Measurements from ENCODE around the gene ABCA12.
A peak's percentile ranks its signal among the peaks of the same experiment; 100 is the strongest.

The ABCA12 gene

GRCh38 chr2:215036314-215036713 is 102.1 kb downstream of the ABCA12 start:
- no peak for DNase-seq (ENCODE audit: low spot score)

DNA sequence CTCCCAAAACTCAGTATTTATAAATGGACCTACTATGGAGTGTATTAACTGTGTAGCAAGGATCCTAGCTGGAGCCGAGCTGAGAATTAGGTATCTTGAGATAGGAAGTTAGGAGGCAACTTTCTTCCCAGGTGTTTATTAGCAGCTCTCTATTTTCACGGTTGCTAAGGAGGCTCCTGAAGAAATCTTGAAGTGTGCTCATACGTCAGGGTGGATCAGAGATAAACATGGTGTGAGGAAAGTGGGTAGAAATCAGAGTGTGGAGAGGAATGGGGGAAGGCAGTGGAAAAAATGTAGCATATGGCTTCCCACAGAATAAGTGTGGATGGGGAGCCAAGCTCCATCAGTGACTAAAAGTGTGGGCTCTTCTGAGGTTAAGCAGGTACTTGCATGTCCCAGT is 104.3 kb downstream of the ABCA12 start:
- DNase-seq (ENCODE audit: low spot score), result no peak

DNA sequence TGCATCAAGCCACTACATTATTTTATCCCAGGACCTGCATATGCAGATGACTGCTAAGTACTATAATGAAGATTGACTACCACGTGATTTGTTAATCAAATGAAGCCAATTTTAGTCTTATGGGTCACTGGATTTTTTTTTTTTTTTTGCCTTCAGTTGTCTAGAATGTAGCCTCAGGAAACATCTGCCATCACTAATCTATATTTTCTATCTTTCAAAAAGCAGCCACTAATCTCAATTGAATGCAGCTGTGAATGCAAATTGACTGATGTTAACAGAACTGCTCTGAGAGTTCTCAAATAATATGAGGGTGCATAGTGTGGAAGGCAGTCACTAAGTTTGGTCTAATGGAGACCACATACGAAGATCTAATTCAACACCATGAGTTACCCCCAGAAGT is 106.3 kb downstream of the ABCA12 start:
- DNase-seq (ENCODE audit: low spot score), result no peak

DNA sequence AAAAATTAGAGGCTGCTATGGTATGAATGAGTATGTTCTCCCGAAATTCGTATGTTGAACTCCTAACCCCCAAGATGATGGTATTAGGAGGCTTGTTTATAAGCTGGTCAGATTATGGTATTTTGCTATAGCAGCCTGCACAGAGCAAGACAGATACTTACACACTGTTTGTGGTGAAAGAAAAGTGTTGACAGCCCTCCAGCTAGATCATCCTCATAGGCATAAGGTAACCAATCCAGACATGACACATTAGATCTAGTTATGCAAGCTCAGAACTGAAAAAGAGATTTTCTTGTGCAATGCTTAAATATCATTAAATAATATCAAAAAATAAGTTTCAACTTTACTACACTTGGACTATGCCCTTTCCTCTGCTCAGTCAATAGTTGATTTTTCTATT is 107.1 kb downstream of the ABCA12 start:
- no peak for DNase-seq (ENCODE audit: low spot score)

DNA sequence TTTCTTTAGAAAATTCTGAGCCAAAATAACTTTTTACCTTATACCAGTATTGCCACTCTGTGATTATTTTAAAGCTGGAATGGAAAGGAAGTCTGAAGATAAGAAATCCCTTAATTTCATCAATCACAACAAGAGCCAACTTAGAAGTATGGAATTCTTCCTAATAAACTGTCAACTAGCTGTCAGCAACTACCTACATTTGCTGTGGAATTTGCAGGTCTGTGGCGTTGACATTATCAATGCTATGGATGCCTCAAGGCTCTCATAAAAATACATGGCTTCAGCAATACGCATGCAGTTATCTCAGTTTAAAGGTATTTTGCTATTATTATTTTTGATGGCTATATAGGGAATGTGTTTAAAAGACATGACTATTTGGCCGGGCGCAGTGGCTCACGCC is 108.5 kb downstream of the ABCA12 start:
- no peak for DNase-seq (ENCODE audit: low spot score)

DNA sequence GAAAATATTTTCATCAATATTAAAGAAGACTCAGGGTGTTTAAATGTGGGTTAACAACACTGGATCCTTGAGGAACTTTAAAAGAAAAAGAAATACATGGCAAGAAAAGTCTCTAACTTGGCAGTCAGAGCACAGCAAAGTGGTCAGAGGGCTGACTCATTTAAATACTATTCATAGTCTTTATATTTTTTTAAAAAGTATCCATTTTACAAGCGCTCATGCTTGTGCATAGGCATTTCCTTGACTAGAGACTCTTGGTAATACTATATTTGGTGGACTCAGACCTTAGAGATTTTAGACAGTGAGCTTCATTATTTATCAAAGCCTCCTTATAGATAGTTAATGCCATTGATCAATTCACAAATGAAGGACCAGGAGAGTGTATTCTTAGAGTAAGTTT is 110.2 kb downstream of the ABCA12 start:
- no peak for DNase-seq (ENCODE audit: low spot score)

GRCh38 chr2:215027779-215028178 is 110.6 kb downstream of the ABCA12 start:
- DNase-seq (ENCODE audit: low spot score), result no peak

DNA sequence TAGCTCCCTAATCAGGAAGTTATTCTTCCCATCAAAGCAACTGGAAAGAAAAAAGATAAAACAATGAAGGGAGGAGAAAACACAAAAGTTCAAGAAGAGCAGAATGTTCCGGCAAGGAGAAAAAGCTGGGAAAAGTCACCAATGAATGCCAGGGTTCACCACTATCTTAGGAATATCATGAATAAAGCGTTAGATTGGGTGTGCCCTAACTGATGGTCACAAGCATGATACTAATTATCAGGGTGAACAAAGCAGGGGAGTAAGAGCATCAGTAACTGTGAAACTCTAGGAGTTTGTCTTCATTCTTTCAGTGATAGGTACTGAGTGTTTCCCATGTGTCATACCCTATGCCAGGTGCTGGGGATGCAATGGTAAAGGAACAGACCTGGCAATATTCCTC is 115.5 kb downstream of the ABCA12 start:
- no peak for DNase-seq (ENCODE audit: low spot score)

DNA sequence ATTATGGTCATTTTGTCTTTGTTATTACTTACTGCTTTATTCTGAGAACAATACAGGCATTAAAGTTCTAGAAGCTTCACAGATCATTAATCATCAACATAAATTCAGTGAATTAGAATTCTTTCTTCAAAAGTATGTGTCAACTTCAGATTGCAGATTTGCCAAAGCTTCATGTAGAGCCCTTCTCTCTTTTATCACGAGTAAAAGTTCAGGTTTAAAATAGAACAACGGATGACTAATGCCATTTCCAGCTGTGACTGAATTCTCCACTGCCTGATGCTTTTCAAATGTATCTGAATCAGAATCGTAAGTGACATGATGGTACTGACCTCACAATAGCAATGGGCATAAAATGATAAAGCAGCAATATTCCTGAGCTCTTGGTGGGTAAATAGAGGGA is 116.0 kb downstream of the ABCA12 start:
- no peak for DNase-seq (ENCODE audit: low spot score)

DNA sequence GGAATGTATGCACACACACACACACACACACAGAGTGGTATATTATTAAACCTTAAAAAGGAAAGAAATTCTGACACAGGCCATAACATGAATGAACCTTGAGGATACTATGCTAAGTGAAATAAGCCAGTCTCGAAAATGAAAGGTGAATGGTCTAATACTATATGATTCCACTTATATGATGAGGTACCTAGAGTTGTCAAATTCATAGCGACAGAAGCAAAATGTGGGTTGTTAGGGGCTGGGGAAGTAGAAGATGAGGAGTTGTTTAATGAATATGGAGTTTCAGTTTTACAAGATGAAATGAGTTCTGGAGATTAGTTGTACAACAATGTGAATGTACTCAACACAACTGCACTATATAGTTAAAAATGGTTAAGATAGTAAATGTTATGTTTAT is 118.1 kb downstream of the ABCA12 start:
- no peak for DNase-seq (ENCODE audit: low spot score)

DNA sequence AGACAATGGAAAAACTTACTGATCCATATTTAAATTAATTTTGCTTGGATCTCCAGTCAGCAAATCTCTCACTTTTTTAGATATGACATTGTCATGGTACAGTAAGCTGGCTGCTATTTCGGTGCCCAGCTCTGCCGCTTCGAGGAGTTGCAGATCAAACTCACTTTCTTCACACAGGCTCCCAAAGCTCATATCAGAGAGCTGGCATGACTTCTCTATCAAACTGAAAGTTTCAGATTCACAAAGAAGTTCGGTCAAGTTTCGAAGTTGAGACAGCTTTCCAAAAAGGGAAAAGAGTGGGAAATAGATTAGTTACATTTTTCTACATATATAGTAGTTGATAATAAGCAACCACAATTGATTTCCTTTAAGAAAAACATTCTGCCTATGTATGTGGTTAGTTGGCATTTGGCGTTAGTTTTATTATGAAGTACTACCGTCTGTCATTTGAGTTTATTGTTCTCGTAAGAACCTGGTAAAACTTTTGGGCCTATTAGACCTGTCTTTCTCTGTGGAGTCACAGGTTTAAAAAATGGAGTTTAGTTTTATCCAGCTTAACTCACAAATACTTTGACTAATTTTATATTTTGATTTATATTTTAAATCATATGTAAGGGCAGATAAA is 118.8 kb downstream of the ABCA12 start:
- no peak for DNase-seq (ENCODE audit: low spot score)

DNA sequence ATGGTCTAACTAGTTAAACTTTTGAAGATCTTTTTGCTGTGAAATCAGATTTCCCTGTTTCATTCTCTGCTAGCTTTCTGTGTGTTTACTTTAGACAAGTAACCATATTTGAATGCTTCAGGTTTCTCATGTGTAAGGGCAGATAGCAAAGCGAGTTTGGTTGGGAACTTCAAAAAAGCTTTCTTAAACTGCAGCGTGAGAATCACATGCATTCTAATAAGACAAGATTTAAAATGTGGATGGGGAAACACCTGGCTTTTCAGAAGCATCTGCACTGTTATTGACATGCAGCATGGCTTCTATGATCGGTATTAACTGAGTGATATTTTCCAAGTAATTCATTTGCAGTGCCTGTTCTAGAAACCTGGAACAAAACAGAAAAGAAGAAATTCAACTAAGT is 119.3 kb downstream of the ABCA12 start:
- DNase-seq (ENCODE audit: low spot score), result no peak

DNA sequence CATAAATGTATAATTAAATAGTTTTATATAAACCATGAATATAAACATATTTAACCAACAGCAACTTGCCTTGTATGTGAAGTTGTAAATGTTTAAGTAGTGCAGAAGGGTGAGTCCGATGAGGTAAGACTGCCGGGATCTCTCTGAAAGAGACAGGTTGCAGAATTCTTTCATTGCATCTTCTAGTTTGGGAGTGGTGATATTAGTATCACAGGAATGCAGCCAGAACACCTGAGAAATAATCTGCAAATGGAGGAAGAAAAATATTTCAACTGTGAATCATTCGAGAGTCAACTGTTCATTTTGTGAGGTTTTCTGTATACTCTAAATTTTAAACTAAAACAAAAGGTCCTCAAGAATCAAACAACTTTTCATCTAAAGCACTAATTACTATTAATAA is 123.0 kb downstream of the ABCA12 start:
- no peak for DNase-seq (ENCODE audit: low spot score)

DNA sequence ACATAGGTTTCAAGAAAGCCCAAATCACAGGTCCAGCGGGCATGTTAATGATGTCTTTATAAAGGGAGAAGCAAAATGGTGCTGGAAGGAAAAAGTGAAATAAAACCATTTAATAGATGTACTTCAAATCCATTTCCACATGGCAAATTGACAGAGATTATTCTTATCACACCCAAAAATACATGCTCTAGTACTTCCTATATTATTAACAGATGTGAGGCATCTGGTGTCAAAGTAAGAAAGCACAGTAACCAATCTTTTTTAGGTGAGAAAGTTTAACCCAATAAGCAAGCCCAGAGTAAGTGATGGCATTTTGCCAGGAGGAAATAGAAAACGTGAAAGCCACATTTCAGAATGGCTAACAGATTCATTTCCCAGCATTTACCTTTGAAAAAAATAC is 128.0 kb downstream of the ABCA12 start:
- DNase-seq (ENCODE audit: low spot score), result no peak

GRCh38 chr2:215003001-215003400 is 135.4 kb downstream of the ABCA12 start:
- no peak for DNase-seq (ENCODE audit: low spot score)

GRCh38 chr2:215002500-215002899 is 135.9 kb downstream of the ABCA12 start:
- DNase-seq (ENCODE audit: low spot score), result peak; percentile 47

DNA sequence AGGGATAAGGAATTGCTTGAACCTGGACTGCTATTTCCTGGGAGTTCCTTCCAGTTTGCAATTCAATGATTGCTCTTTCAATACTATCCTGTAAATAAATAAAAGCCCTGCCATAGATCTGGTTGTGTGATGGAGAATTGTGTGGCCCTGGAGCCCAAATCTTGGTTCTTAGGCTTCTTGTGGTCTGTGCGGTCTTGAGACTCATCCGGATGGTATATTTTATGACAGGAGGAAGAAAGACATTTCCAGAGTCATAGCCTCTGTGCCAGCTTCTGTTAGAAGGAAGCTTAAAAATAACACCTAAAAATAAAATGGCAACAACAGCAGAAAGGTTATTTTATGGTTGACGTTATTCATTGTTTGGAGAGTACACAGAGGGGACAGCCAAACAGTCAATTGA is 137.7 kb downstream of the ABCA12 start:
- no peak for DNase-seq (ENCODE audit: low spot score)

DNA sequence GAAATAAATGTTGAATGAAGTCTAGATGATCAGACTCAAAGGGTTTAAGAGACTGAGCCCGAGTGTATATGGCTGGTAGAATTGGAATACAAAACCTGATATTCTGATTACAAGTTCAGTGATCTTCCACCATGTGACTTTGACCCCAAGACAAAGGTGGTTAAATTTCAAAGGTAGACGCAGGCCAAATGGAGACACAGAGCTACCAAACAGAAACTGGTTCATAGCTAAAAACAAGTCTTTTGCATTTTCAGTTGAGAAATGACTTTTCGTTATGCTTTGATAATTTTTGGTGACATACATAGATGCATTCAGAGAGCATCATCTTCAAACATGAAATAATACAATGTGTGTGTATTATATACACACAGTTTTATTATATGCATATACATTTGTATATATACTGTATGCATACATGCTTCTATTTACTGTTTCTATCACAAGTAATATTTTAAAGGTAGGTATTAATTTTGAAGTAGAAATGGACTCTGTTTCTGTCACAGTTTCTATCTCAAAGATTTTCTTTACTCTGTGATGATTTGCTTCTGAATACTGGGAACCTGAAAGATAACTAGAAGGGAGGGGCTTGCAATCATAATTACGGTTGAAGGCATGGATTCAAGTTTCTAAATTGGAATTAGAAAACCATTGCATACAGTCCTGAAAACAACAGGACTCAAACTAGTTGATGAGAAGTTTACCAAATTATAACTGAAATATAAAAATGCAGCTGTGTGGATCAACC is 142.3 kb downstream of the ABCA12 start:
- no peak for DNase-seq (ENCODE audit: low spot score)

DNA sequence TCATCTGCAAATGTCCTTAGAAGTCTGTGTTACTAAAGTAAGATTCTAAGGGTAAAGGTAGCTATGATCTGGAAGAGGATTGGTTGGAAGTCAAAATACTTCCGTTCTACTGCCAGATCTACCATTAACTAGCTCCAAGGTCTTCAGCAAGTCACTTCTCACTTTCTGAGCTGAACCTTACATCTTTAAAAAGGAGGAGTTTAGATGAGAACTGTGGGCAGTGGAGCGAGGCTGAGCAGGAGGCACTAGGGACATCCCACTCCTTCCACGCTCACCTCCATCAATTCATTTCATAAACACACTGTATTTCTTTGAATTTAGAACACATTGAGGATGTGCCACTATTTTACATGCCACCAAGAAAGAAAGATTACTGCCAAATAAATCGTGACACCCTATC is 143.0 kb downstream of the ABCA12 start:
- DNase-seq (ENCODE audit: low spot score), result no peak

- DNase-seq (ENCODE audit: low spot score), result no peak
These were observed 145.5 kb downstream of the ABCA12 start for GRCh38 chr2:214992911-214993310.

DNA sequence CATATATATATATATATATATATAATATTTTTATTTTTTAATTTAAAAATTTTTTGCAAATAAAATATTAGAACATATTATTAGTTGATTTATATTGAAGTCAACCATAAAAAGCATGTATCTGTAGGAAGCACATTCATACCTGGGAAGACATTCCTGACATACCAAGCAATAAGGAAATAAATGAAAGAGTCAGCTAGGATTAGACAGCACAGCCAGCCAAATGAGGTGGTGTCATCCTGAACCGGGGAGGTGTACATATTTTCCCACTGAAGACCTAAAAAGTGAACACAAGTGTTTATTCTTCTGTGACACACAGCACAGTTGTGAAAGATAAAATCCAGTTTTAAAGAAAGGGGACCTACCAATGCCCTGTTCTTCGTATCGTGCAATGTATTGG is 149.2 kb downstream of the ABCA12 start:
- DNase-seq (ENCODE audit: low spot score), result no peak

- no peak for DNase-seq (ENCODE audit: low spot score)
These were observed 151.2 kb downstream of the ABCA12 start for GRCh38 chr2:214987261-214987660.

GRCh38 chr2:214985619-214986018 is 152.8 kb downstream of the ABCA12 start:
- DNase-seq (ENCODE audit: low spot score), result no peak

DNA sequence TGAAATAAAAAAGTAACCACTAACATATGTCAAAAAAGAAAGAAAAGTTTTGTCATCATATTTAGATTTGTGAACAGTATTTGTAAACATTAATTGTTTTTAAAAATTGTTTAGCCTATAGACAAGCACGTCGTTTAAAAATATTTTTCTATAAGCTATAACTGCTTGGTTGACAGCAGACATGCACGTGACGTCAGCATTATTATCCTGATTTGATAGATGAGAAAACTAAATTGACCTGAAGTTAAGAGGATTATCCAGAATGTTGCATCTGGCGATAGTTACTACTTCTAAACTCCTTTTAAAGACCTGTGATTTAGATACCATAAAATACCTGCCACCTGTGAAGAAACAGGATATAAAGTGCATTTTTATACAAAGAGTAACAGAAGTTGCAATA is 172.0 kb downstream of the ABCA12 start:
- DNase-seq (ENCODE audit: low spot score), result no peak
